BE2C (cell line): ENCODE results near the gene TIMP2.

ENCODE experiments used
- DNase-seq: peaks from one replicate; pipeline ENCODE4 v3.0.0-alpha.2; 2020
- H3K27me3 ChIP-seq: fragments of 250-450 bp; sonication (Bioruptor Pico); 2 replicates; pipeline ENCODE4 v1.5.1; 2020; ENCODE audit warnings: mild to moderate bottlenecking
- H3K36me3 ChIP-seq: fragments of 250-450 bp; sonication (Bioruptor Pico); 2 replicates; pipeline ENCODE4 v1.5.1; 2020; ENCODE audit warnings: mild to moderate bottlenecking
- H3K4me1 ChIP-seq: fragments of 250-450 bp; sonication (Bioruptor Pico); 2 replicates; pipeline ENCODE4 v1.5.1; 2020
- H3K4me3 ChIP-seq: 2 replicates; pipeline ENCODE4 v1.5.1; 2011; ENCODE audit warnings: low read depth, low read length
- H3K9me3 ChIP-seq: fragments of 250-450 bp; sonication (Bioruptor Pico); 2 replicates; pipeline ENCODE4 v1.5.1; 2020
- CTCF ChIP-seq: IDR thresholded peaks from 2 replicates; pipeline ENCODE4 v1.5.1; 2012; ENCODE audit warnings: mild to moderate bottlenecking, low read depth, low read length

TIMP2 gene

GRCh38 chr17:78803186-78803845 lies 121.9 kb downstream of the TIMP2 start:
- TF ChIP-seq CTCF = no peak
- Histone ChIP-seq H3K4me3 (no peak overlapping the region), H3K36me3 (peaks cover 82% of the 10 kb centered on the region), H3K9me3 (no peaks in the 10 kb centered on the region), H3K4me1 (no peaks in the 10 kb centered on the region), H3K27me3 (no peaks in the 10 kb centered on the region)
- DNase-seq = no peak
